SH-SY5Y (cell line): Measurements from ENCODE around the gene PAPPA.

Experiments
- GATA2 ChIP-seq: IDR thresholded peaks from 2 replicates; pipeline ENCODE4 v1.6.1; 2011; ENCODE audit warnings: mild to moderate bottlenecking, low read depth, low read length
- GATA3 ChIP-seq: IDR thresholded peaks from 2 replicates; pipeline ENCODE4 v1.6.1; 2011; ENCODE audit warnings: low read depth, mild to moderate bottlenecking, low read length, moderate library complexity

Gene PAPPA

GRCh38 chr9:116160676-116161571, 7.3 kb downstream of the PAPPA start:
- TF ChIP-seq GATA3 = no peak
- TF ChIP-seq GATA2 = no peak

GRCh38 chr9:116162241-116162781, 8.7 kb downstream of the PAPPA start:
- TF ChIP-seq GATA3 = no peak
- no peak for TF ChIP-seq GATA2

GRCh38 chr9:116163293-116164055, 9.9 kb downstream of the PAPPA start:
- TF ChIP-seq GATA2 = no peak
- TF ChIP-seq GATA3 = no peak

GRCh38 chr9:116165912-116166311, 12.3 kb downstream of the PAPPA start:
- TF ChIP-seq GATA2 = no peak
- no peak for TF ChIP-seq GATA3

- TF ChIP-seq GATA3 (no peak), GATA2 (no peak)
Observed at GRCh38 chr9:116166713-116167112, 13.1 kb downstream of the PAPPA start.

GRCh38 chr9:116168231-116168630, 14.6 kb downstream of the PAPPA start:
- TF ChIP-seq GATA2 (no peak), GATA3 (no peak)

- TF ChIP-seq GATA3 = no peak
Observed at GRCh38 chr9:116172216-116172615, 18.6 kb downstream of the PAPPA start.

- TF ChIP-seq GATA2 (no peak), GATA3 (no peak)
Observed at GRCh38 chr9:116174347-116174746, 20.8 kb downstream of the PAPPA start.

- no peak for TF ChIP-seq GATA3
- TF ChIP-seq GATA2 = no peak
Observed at GRCh38 chr9:116175614-116176013, 22.0 kb downstream of the PAPPA start.

GRCh38 chr9:116178481-116179211, 25.1 kb downstream of the PAPPA start:
- TF ChIP-seq GATA2 (no peak), GATA3 (no peak)

- TF ChIP-seq GATA3 = no peak
- 0 out of 2 replicates have a peak, but pooled peaks have one; percentile 3 for TF ChIP-seq GATA2
Observed at GRCh38 chr9:116179568-116179967, 26.0 kb downstream of the PAPPA start.

- TF ChIP-seq GATA2 = no peak
Observed at GRCh38 chr9:116181853-116182610, 28.4 kb downstream of the PAPPA start.

- TF ChIP-seq GATA2 = no peak
- TF ChIP-seq GATA3 = no peak
Observed at GRCh38 chr9:116182876-116183275, 29.3 kb downstream of the PAPPA start.
